Measurements from ENCODE around the gene PHPT1. TPM values are rescaled to one million over a fixed set of nuclear protein-coding genes. Genes with fewer than 3 reads are reported as not detected.

PHPT1 gene
- total and polyA plus RNA-seq, 2 of the 8 experiments (the other 6 are each of a cell fraction or from before 2014, with no cell fraction given) = 109 to 226 TPM

DNA sequence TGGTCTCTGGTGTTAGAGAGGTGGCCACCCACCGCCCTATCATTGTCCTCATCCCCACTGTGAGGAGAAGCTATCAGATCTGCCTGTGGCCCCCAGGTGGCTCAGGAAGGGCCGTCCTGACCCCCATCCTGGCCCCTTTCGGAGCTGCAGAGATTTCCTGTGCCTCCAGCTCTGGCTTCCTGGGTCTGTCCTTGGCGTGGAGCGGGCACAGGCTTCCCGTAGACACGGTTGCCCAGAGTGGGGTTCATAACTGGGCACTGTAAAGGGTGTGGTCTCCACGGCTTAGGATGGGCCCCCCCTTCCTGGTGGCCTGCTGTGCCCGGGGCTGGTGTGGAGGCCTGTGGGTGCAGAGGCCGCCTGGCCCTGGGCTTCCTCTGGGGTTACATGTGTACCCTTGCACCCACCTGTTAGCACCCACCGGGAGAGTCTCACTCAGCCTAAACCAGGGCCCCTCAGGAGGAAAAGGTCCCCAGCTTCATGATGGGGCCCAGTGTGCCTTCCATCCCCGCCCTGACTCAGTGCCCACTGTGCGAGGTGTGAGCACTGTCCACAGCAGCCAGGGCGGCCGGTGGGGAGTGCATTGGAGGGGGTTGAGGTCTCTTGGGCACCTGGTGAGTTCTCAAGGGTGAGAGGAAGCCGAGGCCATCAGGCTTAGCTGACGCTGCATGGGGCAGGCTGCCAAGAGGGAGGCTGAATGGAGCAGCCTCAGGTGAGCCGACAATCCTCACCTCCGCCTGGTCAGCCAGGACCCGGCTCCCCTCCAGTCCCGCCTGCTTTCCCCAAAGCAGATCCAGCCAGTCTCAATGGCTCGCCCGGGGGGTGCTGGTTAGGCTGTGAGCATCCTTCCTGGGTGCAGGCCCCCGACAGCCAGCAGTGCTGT, 22.3 kb upstream of the PHPT1 start:
- H4K91ac ChIP-seq (replicated peaks; ENCODE audit: insufficient read length, low read length) = no peak overlapping the region
- H2BK12ac ChIP-seq (ENCODE audit: low read depth, low read length) = no peak overlapping the region
- H3K9ac ChIP-seq (replicated peaks in 1 of 4; ENCODE audit: extremely low read depth in 1 of 4, low read depth in 3 of 4, low read length in 3 of 4) = no peak overlapping the region
- no peak overlapping the region for H2BK15ac ChIP-seq (ENCODE audit: low read length)
- no peak overlapping the region for H3K4ac ChIP-seq (replicated peaks; ENCODE audit: insufficient read length, low read depth, low read length)
- peaks cover 17 to 56% (median 41%) of the 10 kb centered on the region in 4 experiments for H3K36me3 ChIP-seq (ENCODE audit: control insufficient read depth in 2 of 4, insufficient read depth in 4 of 4, low read length in 3 of 4)
- POLR2A ChIA-PET (ENCODE audit: partially characterized antibody) = interaction anchor here (0.8 to 1.5 kb wide), 4 partner anchors 8 to 18 kb away, joined by 3 to 5 read pairs (median 3); no protein-coding TSS in a partner anchor
- 87% methylated on average over 23 of the region's 24 CpGs; no CpG with 5 or more reads in 1 of the 2 experiments for WGBS, 2 experiments (ENCODE audit: extremely low coverage in 1 of 2, insufficient coverage in 1 of 2, insufficient read length in 1 of 2, insufficient replicate concordance in 2 of 2, low coverage in 1 of 2, low lambda C conversion rate in 2 of 2, missing lambda C conversion rate in 1 of 2)
- CTCF ChIA-PET (ENCODE audit: partially characterized antibody) = interaction anchor here (0.8 to 17.4 kb wide), 6 partner anchors 9 to 35 kb away, joined by 3 to 131 read pairs (median 4); partner anchors contain the start of gene AJM1
- H2AFZ ChIP-seq (ENCODE audit: low read length) = no peak overlapping the region
- no peak overlapping the region for H3K56ac ChIP-seq (replicated peaks; ENCODE audit: insufficient read length, low read depth, low read length)
- H3K4me3 ChIP-seq (ENCODE audit: extremely low read depth in 1 of 4, insufficient read depth in 2 of 4, low read depth in 3 of 4, low read length in 4 of 4) = no peak overlapping the region
- no peaks in the 10 kb centered on the region for H3K23me2 ChIP-seq (ENCODE audit: low read depth, low read length)
- H2BK5ac ChIP-seq (ENCODE audit: low read depth, low read length) = no peak overlapping the region
- no peaks in the 10 kb centered on the region for H3K27me3 ChIP-seq (replicated peaks in 1 of 4; ENCODE audit: control insufficient read depth in 3 of 4, extremely low read depth in 1 of 4, insufficient read depth in 3 of 4, low read length in 3 of 4)
- H3K18ac ChIP-seq (ENCODE audit: extremely low read depth, low read length) = no peak overlapping the region
- H4K20me1 ChIP-seq (replicated peaks in 1 of 2; ENCODE audit: control insufficient read depth in 1 of 2, insufficient read depth in 2 of 2, low read length in 2 of 2) = peaks cover 13 to 40% of the 10 kb centered on the region in 2 experiments
- H3K9me3 ChIP-seq (ENCODE audit: insufficient read depth in 2 of 2, low read depth in 1 of 2, low read length in 1 of 2) = no peaks in the 10 kb centered on the region
- peaks cover 11% of the 10 kb centered on the region for H3K79me1 ChIP-seq (ENCODE audit: low read depth, low read length)
- DNase-seq (ENCODE audit: low read depth in 1 of 2, low spot score in 2 of 2) (no peak), FAIRE-seq (no peak)
- no peak overlapping the region for H3K27ac ChIP-seq (ENCODE audit: low read depth, low read length)
- H3K14ac ChIP-seq (ENCODE audit: insufficient read length) = no peak overlapping the region
- H4K5ac ChIP-seq (ENCODE audit: insufficient read length, low read depth, low read length) = no peak overlapping the region
- H3K4me2 ChIP-seq (ENCODE audit: insufficient read depth in 1 of 2, low read depth in 2 of 2, low read length in 2 of 2) = no peak overlapping the region
- H3K4me1 ChIP-seq (replicated peaks in 1 of 4; ENCODE audit: control insufficient read depth in 3 of 4, insufficient read depth in 4 of 4, low read length in 3 of 4) = peaks cover 0 to 6% (median 3%) of the 10 kb centered on the region in 4 experiments; a peak in 3 of 7 replicates
- H2BK120ac ChIP-seq (replicated peaks; ENCODE audit: low read depth, low read length) = no peak overlapping the region
- H2AK5ac ChIP-seq (ENCODE audit: low read depth, low read length) = no peak overlapping the region
- no peak overlapping the region for H3K23ac ChIP-seq (ENCODE audit: insufficient read length)
- H2BK20ac ChIP-seq (ENCODE audit: low read length) = no peak overlapping the region
- 0 out of 2 replicates have a peak overlapping the region, but pooled peaks have one; percentile 51 for H4K8ac ChIP-seq (ENCODE audit: extremely low read depth, insufficient read depth, low read length)
- 0 out of 4 replicates have a peak, but pooled peaks cover 0 to 4% of the 10 kb centered on the region in 2 experiments for H3K79me2 ChIP-seq (ENCODE audit: control insufficient read depth in 1 of 2, insufficient read depth in 2 of 2, low read length in 2 of 2)
- TF ChIP-seq SIRT6 (IDR thresholded peaks at IDR 0.05; ENCODE audit: low read length) (no peak), CEBPB (IDR thresholded peaks at IDR 0.05; ENCODE audit: low read depth, low read length) (no peak), SAP30 (IDR thresholded peaks at IDR 0.05; ENCODE audit: insufficient read depth, insufficient replicate concordance, low read length) (no peak)
